Skin epidermis (tissue), 12 donors: ENCODE data around the gene FAM228B.
"Not testable (repeated sequence)": the region's sequence is repeated elsewhere in the genome, so short reads cannot be mapped to it uniquely, and the experiment has no call there.

Source experiments
- H3K27ac ChIP-seq, 21 experiments: fragments of 200-600 bp; sonication (generic) in 11 of 21; one replicate each; pipeline ENCODE4 v1.5.0; 2020; ENCODE audit warnings: mild to moderate bottlenecking in 3 of 21, inconsistent platforms in 2 of 21, moderate library complexity in 2 of 21
- H3K4me3 ChIP-seq, 7 experiments: fragments of 200-600 bp; sonication (generic) in 2 of 7; one replicate each; pipeline ENCODE4 v1.5.0; 2020; ENCODE audit warnings: inconsistent platforms in 2 of 7, mild to moderate bottlenecking in 2 of 7, moderate library complexity in 1 of 7

Gene FAM228B

GRCh38 chr2:24191156-24191555 lies 67.9 kb downstream of the FAM228B start:
- H3K27ac ChIP-seq = no peak overlapping the region
- H3K4me3 ChIP-seq = no peak overlapping the region

- Histone ChIP-seq H3K4me3 (no peak overlapping the region), H3K27ac (no peak overlapping the region)
Observed at GRCh38 chr2:24191848-24192247, 68.6 kb downstream of the FAM228B start.

- H3K27ac ChIP-seq, H3K4me3 ChIP-seq: not testable (repeated sequence)
Observed at GRCh38 chr2:24197213-24197612, 73.9 kb downstream of the FAM228B start.

- no peak overlapping the region for H3K4me3 ChIP-seq
- H3K27ac ChIP-seq = no peak overlapping the region
Observed at GRCh38 chr2:24199968-24200590, 76.8 kb downstream of the FAM228B start.

GRCh38 chr2:24200799-24201198 lies 77.5 kb downstream of the FAM228B start:
- Histone ChIP-seq H3K4me3 (no peak overlapping the region), H3K27ac (no peak overlapping the region)

GRCh38 chr2:24203029-24203786 lies 79.9 kb downstream of the FAM228B start:
- Histone ChIP-seq H3K27ac (no peak overlapping the region), H3K4me3 (no peak overlapping the region)

GRCh38 chr2:24203787-24204150 lies 80.5 kb downstream of the FAM228B start:
- Histone ChIP-seq H3K27ac (no peak overlapping the region), H3K4me3 (no peak overlapping the region)

- Histone ChIP-seq H3K27ac (no peak overlapping the region), H3K4me3 (no peak overlapping the region)
Observed at GRCh38 chr2:24204505-24204904, 81.2 kb downstream of the FAM228B start.

GRCh38 chr2:24205131-24205530 lies 81.9 kb downstream of the FAM228B start:
- Histone ChIP-seq H3K4me3 (no peak overlapping the region), H3K27ac (no peak overlapping the region)

GRCh38 chr2:24206242-24206641 lies 83.0 kb downstream of the FAM228B start:
- no peak overlapping the region for H3K4me3 ChIP-seq
- H3K27ac ChIP-seq = no peak overlapping the region

GRCh38 chr2:24206714-24207113 lies 83.4 kb downstream of the FAM228B start:
- H3K4me3 ChIP-seq = no peak overlapping the region
- no peak overlapping the region for H3K27ac ChIP-seq

GRCh38 chr2:24207359-24207758 lies 84.1 kb downstream of the FAM228B start:
- Histone ChIP-seq H3K27ac (no peak overlapping the region), H3K4me3 (no peak overlapping the region)

GRCh38 chr2:24208490-24208889 lies 85.2 kb downstream of the FAM228B start:
- Histone ChIP-seq H3K27ac (no peak overlapping the region), H3K4me3 (no peak overlapping the region)

- H3K27ac ChIP-seq = no peak overlapping the region
- H3K4me3 ChIP-seq = no peak overlapping the region
Observed at GRCh38 chr2:24209389-24210105, 86.3 kb downstream of the FAM228B start.

GRCh38 chr2:24210106-24210455 lies 86.8 kb downstream of the FAM228B start:
- no peak overlapping the region for H3K27ac ChIP-seq
- no peak overlapping the region for H3K4me3 ChIP-seq

GRCh38 chr2:24210723-24211122 lies 87.5 kb downstream of the FAM228B start:
- H3K4me3 ChIP-seq = no peak overlapping the region
- H3K27ac ChIP-seq = no peak overlapping the region

- no peak overlapping the region for H3K4me3 ChIP-seq
- H3K27ac ChIP-seq = no peak overlapping the region
Observed at GRCh38 chr2:24211408-24211807, 88.1 kb downstream of the FAM228B start.

GRCh38 chr2:24214880-24215279 lies 91.6 kb downstream of the FAM228B start:
- no peak overlapping the region for H3K27ac ChIP-seq

More at GRCh38 chr2:24214880-24215279, 91.6 kb downstream of the FAM228B start:
- no peak overlapping the region for H3K4me3 ChIP-seq
